Mucosa of descending colon (tissue), 3 donors: ENCODE data around the gene NPBWR2. TPM values are rescaled to one million over a fixed set of nuclear protein-coding genes. Genes with fewer than 3 reads are reported as not detected.

ENCODE experiments used
- ATAC-seq: fragments of 200-7000 bp; cut with Tn5 transposase; one replicate; pipeline ENCODE4 v1.9.1; 2020; ENCODE audit warnings: mild to moderate bottlenecking, moderate library complexity
- DNase-seq, 3 donors: peaks; one replicate each; pipeline ENCODE4 v3.0.0-alpha.2; 2020
- H3K36me3 ChIP-seq: fragments of 200-600 bp; one replicate; pipeline ENCODE4 v1.8.0; 2021; ENCODE audit warnings: low read depth, mild to moderate bottlenecking
- H3K4me1 ChIP-seq: fragments of 200-600 bp; one replicate; pipeline ENCODE4 v1.8.0; 2021; ENCODE audit warnings: low read depth, mild to moderate bottlenecking
- H3K4me3 ChIP-seq: fragments of 200-600 bp; one replicate; pipeline ENCODE4 v1.8.0; 2021; ENCODE audit warnings: mild to moderate bottlenecking
- H3K9me3 ChIP-seq: fragments of 200-600 bp; one replicate; pipeline ENCODE4 v1.8.0; 2021; ENCODE audit warnings: mild to moderate bottlenecking
- CTCF ChIP-seq: fragments of 200-600 bp; IDR thresholded peaks from one replicate; pipeline ENCODE4 v1.8.0; 2022; ENCODE audit warnings: antibody characterized with exemption, mild to moderate bottlenecking
- intact Hi-C, 2 donors: fragments of 100-400 bp; cut with DNase I in 1 of 2; cut with micrococcal nuclease in 1 of 2; formaldehyde crosslinking; loops; one replicate each; pipeline versions ENCODE4 v1.11.0 to v1.11.1; 2022; cut with DNase I, micrococcal nuclease
- total RNA-seq, 3 donors: library from RNA; stranded (reverse); fragmentation: NEBNext Ultra II Directional in 2 of 3; extraction: Animal tissue kit (Norgen Biotek cat#: 25700) in 2 of 3; gene quantifications; one replicate each; pipeline versions ENCODE4 v1.2.1 to v1.2.4, GENCODE V29; 2021 to 2023
- donor health status: DM: no; HTN: no; CAD: no; lungs with moderate emphysema.
- donor health status: DM: no; HTN: no; CAD: no.
- donor health status: DM: no; HTN: yes; CAD: no.

Gene NPBWR2
- total RNA-seq, 3 donors from 2014 or later, result not detected

DNA sequence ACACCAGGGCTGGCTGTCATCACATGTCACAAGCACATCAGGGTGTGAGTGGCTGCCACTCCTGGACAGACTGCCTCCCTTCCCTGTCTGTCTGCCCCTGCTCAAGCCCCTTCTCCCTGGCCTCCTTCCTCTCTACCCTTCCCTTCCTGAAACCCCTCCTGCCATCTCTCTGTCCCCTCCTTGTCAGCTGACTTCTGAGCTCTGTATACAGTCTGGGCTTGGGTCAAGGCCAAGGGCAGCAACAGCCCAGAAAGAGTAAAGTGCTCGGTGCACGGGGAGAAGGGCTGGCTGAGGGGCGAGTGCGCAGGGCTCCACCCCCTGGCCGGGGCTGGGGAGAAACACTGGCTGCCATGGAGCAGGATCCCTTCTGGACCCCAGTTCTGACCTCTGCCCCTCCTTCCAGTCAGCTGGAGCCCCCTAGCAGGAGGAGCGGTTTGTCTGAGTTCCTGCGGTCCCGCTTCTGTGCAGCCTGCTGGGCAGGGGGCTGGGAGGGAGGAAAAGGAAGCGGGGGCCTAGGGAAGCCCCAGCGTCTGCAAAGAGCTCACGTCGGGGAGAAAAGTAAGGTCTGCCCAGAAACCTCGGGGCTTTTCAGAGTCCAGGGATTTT, 25.1 kb downstream of the NPBWR2 start:
- DNase-seq, result no peak
- H3K9me3 ChIP-seq, result no peaks in the 10 kb centered on the region
- H3K36me3 ChIP-seq, result no peaks in the 10 kb centered on the region
- no peak for TF ChIP-seq CTCF
- no peak for ATAC-seq
- H3K4me1 ChIP-seq, result peaks cover 18% of the 10 kb centered on the region
- intact Hi-C loops, result no loop called here
- no peak overlapping the region for H3K4me3 ChIP-seq

GRCh38 chr20:64081624-64081964, 25.8 kb downstream of the NPBWR2 start:
- H3K4me1 ChIP-seq, result peaks cover 18% of the 10 kb centered on the region
- no peaks in the 10 kb centered on the region for H3K9me3 ChIP-seq
- no peak overlapping the region for H3K4me3 ChIP-seq
- TF ChIP-seq CTCF, result no peak
- DNase-seq (no peak), ATAC-seq (no peak)
- intact Hi-C loops, result no loop called here
- H3K36me3 ChIP-seq, result no peaks in the 10 kb centered on the region

DNA sequence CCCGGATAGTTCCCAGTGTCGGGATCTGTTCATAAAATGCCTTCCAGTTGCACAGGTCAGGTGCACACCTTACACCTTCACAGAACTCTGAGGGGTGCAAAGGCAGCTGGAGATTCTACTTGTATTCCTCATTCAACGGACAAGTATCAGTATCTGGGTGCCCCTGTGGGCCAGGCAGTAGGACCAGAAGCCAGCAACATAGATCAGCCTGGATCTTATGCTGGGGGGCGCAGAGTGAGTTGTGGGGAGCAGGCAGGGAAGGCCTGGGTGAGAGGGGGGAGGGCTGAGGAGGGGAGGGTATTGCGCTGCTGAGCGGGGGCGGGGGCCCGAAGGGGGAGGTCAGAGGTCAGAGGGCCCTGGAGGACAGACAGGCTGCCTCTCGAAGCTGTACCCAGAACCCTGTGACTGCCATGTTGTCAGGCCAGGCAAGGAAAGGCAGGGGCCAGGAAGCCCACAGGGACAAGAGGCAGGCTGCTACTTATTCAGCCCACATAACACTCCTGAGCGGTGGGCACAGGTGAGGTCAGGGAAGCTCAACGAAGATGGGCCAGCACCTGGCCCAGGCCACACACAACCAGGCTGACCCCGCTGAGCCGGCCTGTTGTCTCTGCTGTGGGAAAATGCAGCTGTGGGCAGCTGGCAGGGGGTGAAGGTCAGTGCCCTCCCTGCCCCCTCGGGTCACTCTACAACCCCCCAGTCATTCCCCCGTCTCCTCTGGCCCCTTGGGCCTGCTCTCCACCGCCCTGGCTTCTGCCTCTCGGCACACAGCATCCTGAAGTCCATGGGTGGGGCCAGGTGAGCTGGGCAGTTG, 26.3 kb downstream of the NPBWR2 start:
- Histone ChIP-seq H3K36me3 (no peaks in the 10 kb centered on the region), H3K4me3 (no peak overlapping the region), H3K9me3 (no peaks in the 10 kb centered on the region), H3K4me1 (peaks cover 18% of the 10 kb centered on the region)
- TF ChIP-seq CTCF, result no peak
- DNase-seq (no peak), ATAC-seq (no peak)
- intact Hi-C loops, result no loop called here

DNA sequence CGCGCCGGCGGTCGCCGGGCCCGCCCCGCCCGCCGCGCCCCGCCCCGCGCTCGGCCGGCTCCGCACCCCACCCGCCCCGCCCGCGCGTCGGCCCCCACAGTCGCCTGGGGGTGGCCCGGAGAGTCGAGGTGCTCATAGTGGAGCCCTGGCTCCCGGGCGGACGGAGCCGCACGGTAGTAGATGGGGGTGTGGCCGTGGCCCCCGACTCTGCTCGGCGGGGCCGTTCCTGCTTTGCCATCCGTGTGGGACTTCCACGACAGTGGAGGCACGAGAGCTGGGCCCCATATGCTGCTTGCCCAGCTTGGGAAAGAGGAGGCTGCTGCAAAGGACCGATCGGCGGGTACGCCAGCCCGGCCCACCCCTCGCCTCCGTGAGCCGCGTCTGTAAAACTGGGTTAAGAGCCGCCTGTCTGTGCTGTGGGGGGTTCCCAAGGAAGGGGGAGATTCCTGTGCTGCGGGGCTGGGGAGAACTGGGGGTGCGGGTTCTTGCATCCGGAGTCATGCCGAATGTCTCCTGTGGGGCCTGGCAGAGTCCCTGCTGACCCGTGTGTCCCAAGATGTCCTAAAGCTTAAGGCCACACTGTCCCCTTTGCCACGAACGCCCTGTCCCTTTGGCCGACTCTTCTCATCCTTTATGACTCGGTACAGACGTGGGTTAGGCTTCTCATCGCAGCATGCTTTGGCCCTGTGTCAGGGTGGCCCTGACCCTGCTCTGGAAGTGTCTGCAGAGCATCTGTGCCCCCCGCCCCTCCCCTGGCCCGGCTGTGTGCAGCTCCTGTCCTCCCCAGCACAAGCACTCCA, 27.2 kb downstream of the NPBWR2 start, which contains the start of gene OPRL1:
OPRL1 (plus strand) TSS at position 70 of the 800 bp plus-strand sequence. CDS start 12,639 bp downstream, outside the sequence.
- ATAC-seq (no peak), DNase-seq (no peak)

More for the DNA sequence above, 27.2 kb downstream of the NPBWR2 start, which contains the start of gene OPRL1:
- intact Hi-C loops, result no loop called here
- no peaks in the 10 kb centered on the region for H3K36me3 ChIP-seq
- H3K9me3 ChIP-seq, result no peaks in the 10 kb centered on the region
- H3K4me1 ChIP-seq, result peaks cover 18% of the 10 kb centered on the region
- H3K4me3 ChIP-seq, result peak within 1 kb of the TSS; percentile 42
- no peak for TF ChIP-seq CTCF
